GM18508 (cell line): Measurements from ENCODE around the gene RBM23.

Experiments
- ATAC-seq: cut with Tn5 transposase; IDR thresholded peaks from one replicate; pipeline ENCODE4 v1.9.1; 2021; ENCODE audit warnings: moderate number of reproducible peaks; ENCODE audit not compliant: insufficient read depth, unreplicated experiment

The RBM23 gene

DNA sequence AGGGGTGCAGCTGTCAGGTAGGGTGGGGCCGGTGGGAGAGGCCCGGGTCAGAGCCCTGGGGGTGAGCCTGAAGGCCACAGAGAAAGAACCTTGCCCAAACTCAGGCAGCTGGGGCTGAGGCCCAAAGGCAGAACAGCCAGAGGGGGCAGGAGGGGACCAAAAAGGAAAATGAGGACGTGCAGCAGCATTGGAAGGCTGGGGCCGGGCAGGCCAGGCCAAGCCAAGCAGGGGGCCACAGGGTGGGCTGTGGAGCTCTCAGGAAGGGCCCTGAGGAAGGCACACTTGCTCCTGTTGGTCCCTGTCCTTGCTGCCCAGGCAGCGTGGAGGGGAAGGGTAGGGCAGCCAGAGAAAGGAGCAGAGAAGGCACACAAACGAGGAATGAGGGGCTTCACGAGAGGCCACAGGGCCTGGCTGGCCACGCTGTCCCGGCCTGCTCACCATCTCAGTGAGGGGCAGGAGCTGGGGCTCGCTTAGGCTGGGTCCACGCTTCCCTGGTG is 72.1 kb downstream of the RBM23 start:
- no peak for ATAC-seq

DNA sequence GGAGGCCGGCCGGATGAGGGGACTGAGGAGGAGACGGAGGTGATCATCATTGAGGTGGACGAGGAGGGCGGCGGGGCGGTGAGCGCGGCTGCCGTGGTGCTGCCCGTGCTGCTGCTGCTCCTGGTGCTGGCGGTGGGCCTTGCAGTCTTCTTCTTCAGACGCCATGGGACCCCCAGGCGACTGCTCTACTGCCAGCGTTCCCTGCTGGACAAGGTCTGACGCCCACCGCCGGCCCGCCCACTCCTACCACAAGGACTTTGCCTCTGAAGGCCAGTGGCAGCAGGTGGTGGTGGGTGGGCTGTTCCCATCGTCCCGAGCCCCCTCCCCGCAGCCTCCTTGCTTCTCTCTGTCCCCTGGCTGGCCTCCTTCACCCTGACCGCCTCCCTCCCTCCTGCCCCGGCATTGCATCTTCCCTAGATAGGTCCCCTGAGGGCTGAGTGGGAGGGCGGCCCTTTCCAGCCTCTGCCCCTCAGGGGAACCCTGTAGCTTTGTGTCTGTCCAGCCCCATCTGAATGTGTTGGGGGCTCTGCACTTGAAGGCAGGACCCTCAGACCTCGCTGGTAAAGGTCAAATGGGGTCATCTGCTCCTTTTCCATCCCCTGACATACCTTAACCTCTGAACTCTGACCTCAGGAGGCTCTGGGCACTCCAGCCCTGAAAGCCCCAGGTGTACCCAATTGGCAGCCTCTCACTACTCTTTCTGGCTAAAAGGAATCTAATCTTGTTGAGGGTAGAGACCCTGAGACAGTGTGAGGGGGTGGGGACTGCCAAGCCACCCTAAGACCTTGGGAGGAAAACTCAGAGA is 72.9 kb downstream of the RBM23 start:
- no peak for ATAC-seq

DNA sequence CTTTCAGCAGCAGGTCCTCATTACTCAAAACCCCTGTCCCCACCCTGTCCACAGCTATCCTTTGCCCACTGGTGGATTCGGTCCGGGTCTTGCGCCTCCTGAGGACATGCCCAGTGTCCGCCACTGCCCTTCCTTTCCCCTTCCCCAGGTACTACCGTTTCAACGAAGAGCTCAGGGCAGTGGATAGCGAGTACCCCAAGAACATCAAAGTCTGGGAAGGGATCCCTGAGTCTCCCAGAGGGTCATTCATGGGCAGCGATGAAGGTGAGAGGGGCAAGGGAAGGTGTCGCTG is 73.9 kb downstream of the RBM23 start:
- no peak for ATAC-seq

DNA sequence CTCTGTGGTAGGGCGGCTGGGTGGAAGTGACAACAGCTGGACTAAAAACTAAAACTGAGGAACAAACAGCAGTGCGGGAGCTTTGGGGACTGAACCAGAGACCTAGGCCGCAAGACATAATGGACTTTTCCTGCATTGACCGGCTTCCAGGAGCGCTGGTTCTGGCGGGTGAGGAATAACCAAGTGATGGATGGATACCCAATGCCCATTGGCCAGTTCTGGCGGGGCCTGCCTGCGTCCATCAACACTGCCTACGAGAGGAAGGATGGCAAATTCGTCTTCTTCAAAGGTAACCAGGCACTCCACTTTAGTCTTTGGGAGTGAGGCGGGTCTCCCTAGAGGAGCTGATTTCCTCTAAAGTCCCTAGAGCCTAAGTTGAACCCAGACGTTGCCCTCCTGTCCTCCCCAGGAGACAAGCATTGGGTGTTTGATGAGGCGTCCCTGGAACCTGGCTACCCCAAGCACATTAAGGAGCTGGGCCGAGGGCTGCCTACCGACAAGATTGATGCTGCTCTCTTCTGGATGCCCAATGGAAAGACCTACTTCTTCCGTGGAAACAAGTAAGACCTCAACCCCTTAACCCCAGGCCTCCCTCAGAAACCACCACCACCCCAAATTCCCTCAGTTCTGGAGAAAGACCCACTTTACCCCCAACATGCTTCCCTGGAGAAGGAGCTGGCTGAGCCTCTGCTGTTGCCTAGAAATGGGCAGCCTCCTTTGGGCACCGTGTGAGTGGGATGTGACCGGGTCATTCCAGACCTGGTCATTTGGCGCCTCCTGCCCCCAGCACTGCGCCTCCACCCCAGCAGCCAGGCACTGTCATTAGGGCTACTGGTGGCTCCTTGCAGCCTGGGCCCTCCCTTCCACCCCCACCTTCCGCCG is 74.5 kb downstream of the RBM23 start:
- no peak for ATAC-seq
